HG03045 (cell line): ENCODE results near the gene GRM5.
"Not testable (repeated sequence)": the region's sequence is repeated elsewhere in the genome, so short reads cannot be mapped to it uniquely, and the experiment has no call there.

Source experiments
- ATAC-seq: cut with Tn5 transposase; IDR thresholded peaks from one replicate; pipeline ENCODE4 v1.9.1; 2021; ENCODE audit warnings: mild to moderate bottlenecking, moderate library complexity; ENCODE audit not compliant: unreplicated experiment

Gene GRM5

GRCh38 chr11:88975441-88975840 lies 90.3 kb downstream of the GRM5 start:
- not testable (repeated sequence) for ATAC-seq

- no peak for ATAC-seq
Observed at GRCh38 chr11:88972210-88972609, 93.6 kb downstream of the GRM5 start.

- ATAC-seq, result not testable (repeated sequence)
Observed at GRCh38 chr11:88961621-88962020, 104.2 kb downstream of the GRM5 start.

- not testable (repeated sequence) for ATAC-seq
Observed at GRCh38 chr11:88959857-88960256, 105.9 kb downstream of the GRM5 start.

GRCh38 chr11:88950975-88951374 lies 114.8 kb downstream of the GRM5 start:
- no peak for ATAC-seq

- ATAC-seq, result not testable (repeated sequence)
Observed at GRCh38 chr11:88948908-88949307, 116.9 kb downstream of the GRM5 start.

- not testable (repeated sequence) for ATAC-seq
Observed at GRCh38 chr11:88947843-88948572, 117.8 kb downstream of the GRM5 start.

- ATAC-seq, result not testable (repeated sequence)
Observed at GRCh38 chr11:88929665-88930064, 136.1 kb downstream of the GRM5 start.

GRCh38 chr11:88917065-88917464 lies 148.7 kb downstream of the GRM5 start:
- ATAC-seq, result not testable (repeated sequence)

GRCh38 chr11:88909500-88909899 lies 156.3 kb downstream of the GRM5 start:
- ATAC-seq, result no peak

GRCh38 chr11:88901436-88901835 lies 164.3 kb downstream of the GRM5 start:
- ATAC-seq, result not testable (repeated sequence)

GRCh38 chr11:88888855-88889254 lies 176.9 kb downstream of the GRM5 start:
- not testable (repeated sequence) for ATAC-seq

- ATAC-seq, result no peak
Observed at GRCh38 chr11:88886796-88887195, 179.0 kb downstream of the GRM5 start.

GRCh38 chr11:88882800-88883199 lies 183.0 kb downstream of the GRM5 start:
- not testable (repeated sequence) for ATAC-seq

GRCh38 chr11:88861618-88862017 lies 204.2 kb downstream of the GRM5 start:
- no peak for ATAC-seq

- not testable (repeated sequence) for ATAC-seq
Observed at GRCh38 chr11:88860431-88860830, 205.4 kb downstream of the GRM5 start.

- not testable (repeated sequence) for ATAC-seq
Observed at GRCh38 chr11:88853963-88854362, 211.8 kb downstream of the GRM5 start.

GRCh38 chr11:88851547-88851946 lies 214.2 kb downstream of the GRM5 start:
- not testable (repeated sequence) for ATAC-seq

GRCh38 chr11:88849773-88850172 lies 216.0 kb downstream of the GRM5 start:
- not testable (repeated sequence) for ATAC-seq

GRCh38 chr11:88849368-88849767 lies 216.4 kb downstream of the GRM5 start:
- no peak for ATAC-seq

- ATAC-seq, result not testable (repeated sequence)
Observed at GRCh38 chr11:88846266-88846665, 219.5 kb downstream of the GRM5 start.

GRCh38 chr11:88844941-88845340 lies 220.8 kb downstream of the GRM5 start:
- ATAC-seq, result not testable (repeated sequence)
